ENCODE data around the gene COX6B2.

DNA sequence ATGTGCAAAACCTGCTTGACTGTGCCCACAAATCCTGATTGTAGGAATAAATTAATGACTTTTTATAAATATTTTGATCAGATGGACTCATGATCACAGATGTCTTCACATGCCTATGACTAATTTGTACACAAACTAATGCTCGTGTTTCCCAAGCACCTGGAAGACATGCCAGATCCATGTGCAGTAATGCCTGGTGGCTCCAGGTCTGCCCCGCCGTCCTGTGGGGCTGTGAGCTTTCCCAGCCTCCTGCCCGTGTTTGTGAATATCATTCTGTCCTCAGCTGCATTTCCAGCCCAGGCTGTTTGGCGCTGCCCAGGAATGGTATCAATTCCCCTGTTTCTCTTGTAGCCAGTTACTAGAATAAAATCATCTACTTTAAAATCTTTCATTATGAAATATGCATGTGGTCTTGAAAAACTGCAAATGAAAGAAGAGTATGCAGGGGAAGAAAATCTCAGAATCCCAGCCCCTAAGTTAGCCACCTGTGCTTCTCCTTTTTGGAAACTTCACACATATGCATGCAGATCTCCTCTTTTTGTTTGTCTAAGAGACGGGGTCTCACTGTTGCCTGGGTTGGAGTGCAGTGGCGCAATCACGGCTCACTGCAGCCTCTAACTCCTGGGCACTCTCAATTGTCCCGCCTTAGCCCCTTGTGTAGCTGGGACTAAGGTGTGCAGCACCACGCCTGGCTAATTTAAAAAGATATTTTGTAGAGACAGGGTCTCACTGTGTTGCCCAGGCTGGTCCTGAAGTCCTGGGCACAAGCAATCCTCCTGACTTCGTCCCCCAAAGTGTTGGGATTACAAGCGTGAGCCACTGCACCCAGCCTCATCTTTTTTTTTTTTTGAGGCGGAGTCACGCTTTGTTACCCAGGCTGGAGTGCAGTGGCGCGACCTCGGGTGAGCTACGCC is 37.4 kb upstream of the COX6B2 start:
- TF ChIP-seq POLR2A (IDR thresholded peaks at IDR 0.05) (no peak), EP300 (IDR thresholded peaks at IDR 0.05) (no peak)
- TF ChIP-seq, protein P1, sequence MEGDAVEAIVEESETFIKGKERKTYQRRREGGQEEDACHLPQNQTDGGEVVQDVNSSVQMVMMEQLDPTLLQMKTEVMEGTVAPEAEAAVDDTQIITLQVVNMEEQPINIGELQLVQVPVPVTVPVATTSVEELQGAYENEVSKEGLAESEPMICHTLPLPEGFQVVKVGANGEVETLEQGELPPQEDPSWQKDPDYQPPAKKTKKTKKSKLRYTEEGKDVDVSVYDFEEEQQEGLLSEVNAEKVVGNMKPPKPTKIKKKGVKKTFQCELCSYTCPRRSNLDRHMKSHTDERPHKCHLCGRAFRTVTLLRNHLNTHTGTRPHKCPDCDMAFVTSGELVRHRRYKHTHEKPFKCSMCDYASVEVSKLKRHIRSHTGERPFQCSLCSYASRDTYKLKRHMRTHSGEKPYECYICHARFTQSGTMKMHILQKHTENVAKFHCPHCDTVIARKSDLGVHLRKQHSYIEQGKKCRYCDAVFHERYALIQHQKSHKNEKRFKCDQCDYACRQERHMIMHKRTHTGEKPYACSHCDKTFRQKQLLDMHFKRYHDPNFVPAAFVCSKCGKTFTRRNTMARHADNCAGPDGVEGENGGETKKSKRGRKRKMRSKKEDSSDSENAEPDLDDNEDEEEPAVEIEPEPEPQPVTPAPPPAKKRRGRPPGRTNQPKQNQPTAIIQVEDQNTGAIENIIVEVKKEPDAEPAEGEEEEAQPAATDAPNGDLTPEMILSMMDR (IDR thresholded peaks at IDR 0.05): no peak
